Gastroesophageal sphincter (tissue), 3 donors: Measurements from ENCODE around the gene TPRA1.

Experiments used
- CTCF ChIP-seq, 4 experiments: fragments of 200-600 bp in 2 of 4; fragments of 450-650 bp in 2 of 4; sonication (generic) in 1 of 4; IDR thresholded peaks; one replicate each; pipeline ENCODE4 v1.5.1; 2017 to 2019; ENCODE audit warnings: antibody characterized with exemption in 4 of 4, mild to moderate bottlenecking in 2 of 4, moderate library complexity in 2 of 4
- POLR2A ChIP-seq, 2 donors: fragments of 450-650 bp; IDR thresholded peaks; one replicate each; pipeline ENCODE4 v1.6.1; 2017; ENCODE audit warnings: antibody characterized with exemption in 2 of 2, mild to moderate bottlenecking in 2 of 2, moderate library complexity in 1 of 2
- POLR2AphosphoS5 ChIP-seq: sonication (generic); formaldehyde crosslinking; IDR thresholded peaks from one replicate; pipeline ENCODE4 v1.6.1; 2017; ENCODE audit warnings: antibody characterized with exemption

- TF ChIP-seq CTCF (IDR thresholded peaks at IDR 0.05): no peak
- no peak for TF ChIP-seq POLR2A (IDR thresholded peaks at IDR 0.05)
- TF ChIP-seq POLR2AphosphoS5: no peak
Measured at GRCh38 chr3:127550468-127551157, 39.9 kb downstream of the TPRA1 start.
